Measurements from ENCODE around the gene NCOR1. TPM values are rescaled to one million over a fixed set of nuclear protein-coding genes. Genes with fewer than 3 reads are reported as not detected.
"Not testable (repeated sequence)": the region's sequence is repeated elsewhere in the genome, so short reads cannot be mapped to it uniquely, and the experiment has no call there.

The NCOR1 gene
- total RNA-seq, 1 donor from 2014 or later, result 62.5 TPM

GRCh38 chr17:16166766-16167165, 48.6 kb downstream of the NCOR1 start:
- ATAC-seq; intact Hi-C loops (cut with micrococcal nuclease); DNase-seq: not testable (repeated sequence)

- ATAC-seq, result no peak
- intact Hi-C loops (cut with micrococcal nuclease), result no loop called here
- DNase-seq, result no peak
Observed at GRCh38 chr17:16158714-16159113, 56.6 kb downstream of the NCOR1 start.

- intact Hi-C loops (cut with micrococcal nuclease), result no loop called here
- no peak for DNase-seq
- ATAC-seq, result no peak
Observed at GRCh38 chr17:16155536-16155935, 59.8 kb downstream of the NCOR1 start.

GRCh38 chr17:16152326-16152725, 63.0 kb downstream of the NCOR1 start:
- DNase-seq; ATAC-seq; intact Hi-C loops (cut with micrococcal nuclease): not testable (repeated sequence)

- ATAC-seq (no peak), DNase-seq (no peak)
- intact Hi-C loops (cut with micrococcal nuclease), result no loop called here
Observed at GRCh38 chr17:16150251-16150856, 65.0 kb downstream of the NCOR1 start.

GRCh38 chr17:16148596-16148995, 66.7 kb downstream of the NCOR1 start:
- DNase-seq, result no peak
- ATAC-seq, result no peak
- intact Hi-C loops (cut with micrococcal nuclease), result no loop called here

- DNase-seq; ATAC-seq; intact Hi-C loops (cut with micrococcal nuclease): not testable (repeated sequence)
Observed at GRCh38 chr17:16145319-16145890, 69.9 kb downstream of the NCOR1 start.

GRCh38 chr17:16141685-16142084, 73.6 kb downstream of the NCOR1 start:
- ATAC-seq (no peak), DNase-seq (no peak)
- intact Hi-C loops (cut with micrococcal nuclease), result no loop called here

- ATAC-seq (no peak), DNase-seq (no peak)
- intact Hi-C loops (cut with micrococcal nuclease), result no loop called here
Observed at GRCh38 chr17:16140854-16141253, 74.5 kb downstream of the NCOR1 start.

- intact Hi-C loops (cut with micrococcal nuclease), result no loop called here
- ATAC-seq (no peak), DNase-seq (no peak)
Observed at GRCh38 chr17:16135461-16135860, 79.9 kb downstream of the NCOR1 start.

- ATAC-seq, result no peak
- DNase-seq, result no peak
- intact Hi-C loops (cut with micrococcal nuclease), result no loop called here
Observed at GRCh38 chr17:16131593-16131992, 83.7 kb downstream of the NCOR1 start.

- intact Hi-C loops (cut with micrococcal nuclease), result no loop called here
- DNase-seq, result no peak
- ATAC-seq, result peak; percentile 45
Observed at GRCh38 chr17:16129441-16130205, 85.7 kb downstream of the NCOR1 start.

- intact Hi-C loops (cut with micrococcal nuclease), result no loop called here
- ATAC-seq, result no peak
- DNase-seq, result no peak
Observed at GRCh38 chr17:16123531-16123930, 91.8 kb downstream of the NCOR1 start.

- ATAC-seq (no peak), DNase-seq (no peak)
- intact Hi-C loops (cut with micrococcal nuclease), result no loop called here
Observed at GRCh38 chr17:16122697-16123434, 92.5 kb downstream of the NCOR1 start.

- ATAC-seq (no peak), DNase-seq (no peak)
- intact Hi-C loops (cut with micrococcal nuclease), result no loop called here
Observed at GRCh38 chr17:16121915-16122314, 93.4 kb downstream of the NCOR1 start.

- intact Hi-C loops (cut with micrococcal nuclease), result no loop called here
- no peak for DNase-seq
- ATAC-seq, result no peak
Observed at GRCh38 chr17:16120937-16121336, 94.4 kb downstream of the NCOR1 start.

- intact Hi-C loops (cut with micrococcal nuclease), result no loop called here
- DNase-seq, result no peak
- ATAC-seq, result no peak
Observed at GRCh38 chr17:16117149-16117548, 98.2 kb downstream of the NCOR1 start.

GRCh38 chr17:16115077-16115698, 100.1 kb downstream of the NCOR1 start:
- ATAC-seq; DNase-seq; intact Hi-C loops (cut with micrococcal nuclease): not testable (repeated sequence)

GRCh38 chr17:16108871-16109270, 106.5 kb downstream of the NCOR1 start:
- intact Hi-C loops (cut with micrococcal nuclease), result no loop called here
- DNase-seq (no peak), ATAC-seq (no peak)

All from left ventricle myocardium superior (tissue), 1 donor.